Fibroblast of lung (primary cell): ENCODE results near the gene GMPR2. TPM values are rescaled to one million over a fixed set of nuclear protein-coding genes. Genes with fewer than 3 reads are reported as not detected.

ENCODE experiments used
- DNase-seq, 2 donors: peaks; one replicate each; pipeline versions ENCODE4 v3.0.0 to v3.0.0-alpha.2; 2010; ENCODE audit warnings: low read depth in 2 of 2
- H2AFZ ChIP-seq: 2 replicates; pipeline ENCODE4 v1.5.1; 2012; ENCODE audit warnings: low read length, control low read depth, inconsistent platforms
- H3K27ac ChIP-seq: 2 replicates; pipeline ENCODE4 v1.5.1; 2011; ENCODE audit warnings: low read length, control low read depth; ENCODE audit not compliant: insufficient read depth
- H3K27me3 ChIP-seq: 2 replicates; pipeline ENCODE4 v1.5.1; 2011; ENCODE audit warnings: mild to moderate bottlenecking, low read length; ENCODE audit not compliant: control insufficient read depth, insufficient read depth
- H3K36me3 ChIP-seq: 2 replicates; pipeline ENCODE4 v1.5.1; 2011; ENCODE audit warnings: low read length; ENCODE audit not compliant: control insufficient read depth, insufficient read depth
- H3K4me1 ChIP-seq: 2 replicates; pipeline ENCODE4 v1.5.1; 2011; ENCODE audit warnings: low read length; ENCODE audit not compliant: control insufficient read depth, insufficient read depth; ENCODE audit errors: extremely low read depth
- H3K4me2 ChIP-seq: 2 replicates; pipeline ENCODE4 v1.5.1; 2011; ENCODE audit warnings: low read length, control low read depth; ENCODE audit not compliant: insufficient read depth; ENCODE audit errors: extremely low read depth
- H3K4me3 ChIP-seq, 4 experiments: fragments of 200-600 bp in 1 of 4; sonication (generic) in 1 of 4; replicated peaks in 1 of 4; 2 replicates each; pipeline ENCODE4 v1.5.1; 2011 to 2016; ENCODE audit warnings: low read length in 4 of 4, low read depth in 3 of 4, mild to moderate bottlenecking in 3 of 4, control low read depth in 2 of 4, inconsistent platforms in 1 of 4, mixed read lengths in 1 of 4; ENCODE audit not compliant: insufficient read depth in 1 of 4; ENCODE audit errors: control extremely low read depth in 1 of 4
- H3K79me2 ChIP-seq: 2 replicates; pipeline ENCODE4 v1.5.1; 2012; ENCODE audit warnings: mild to moderate bottlenecking, low read length, inconsistent platforms; ENCODE audit not compliant: control insufficient read depth, insufficient read depth
- H3K9ac ChIP-seq: 2 replicates; pipeline ENCODE4 v1.5.1; 2011; ENCODE audit warnings: mild to moderate bottlenecking, low read length, control low read depth; ENCODE audit not compliant: insufficient read depth
- H3K9me3 ChIP-seq: 2 replicates; pipeline ENCODE4 v1.5.1; 2012; ENCODE audit warnings: low read depth, low read length; ENCODE audit not compliant: control insufficient read depth, insufficient read depth
- H4K20me1 ChIP-seq: 2 replicates; pipeline ENCODE4 v1.5.1; 2011; ENCODE audit warnings: low read length; ENCODE audit not compliant: control insufficient read depth, insufficient read depth; ENCODE audit errors: extremely low read depth
- EZH2 ChIP-seq: IDR thresholded peaks from 2 replicates; pipeline ENCODE4 v1.5.1; 2012; ENCODE audit warnings: low read length, control low read depth, mild to moderate bottlenecking; ENCODE audit errors: missing control alignments
- polyA plus RNA-seq, 2 donors: library from polyadenylated mRNA; depleted of rRNA in 1 of 2; stranded (reverse) in 1 of 2; unstranded in 1 of 2; fragments of >200 nt; gene quantifications; 2 replicates each; pipeline ENCODE4 v1.2.1, GENCODE V29; 2011 to 2012; ENCODE audit warnings: missing spikeins in 1 of 2
- total RNA-seq: library from RNA; depleted of rRNA; stranded (reverse); fragments of >200 nt; gene quantifications from 2 replicates; pipeline ENCODE4 v1.2.1, GENCODE V29; 2014
- TF ChIP-seq, protein P1 (sequence below), 2 donors: IDR thresholded peaks in 1 of 2; conservative IDR thresholded peaks in 1 of 2; 1 replicate in 1 of 2; 2 replicates in 1 of 2; pipeline ENCODE4 v1.5.1; 2011 to 2012; ENCODE audit warnings: low read length in 2 of 2, control low read depth in 1 of 2, inconsistent platforms in 1 of 2, low read depth in 1 of 2, mild to moderate bottlenecking in 1 of 2

Gene GMPR2
- total and polyA plus RNA-seq, 2 donors (not counting 1 experiment from before 2014, with no cell fraction given): 80.2 to 128 TPM

- no peaks in the 10 kb centered on the region for H3K36me3 ChIP-seq
- no peaks in the 10 kb centered on the region for H3K9me3 ChIP-seq
- TF ChIP-seq, protein P1, sequence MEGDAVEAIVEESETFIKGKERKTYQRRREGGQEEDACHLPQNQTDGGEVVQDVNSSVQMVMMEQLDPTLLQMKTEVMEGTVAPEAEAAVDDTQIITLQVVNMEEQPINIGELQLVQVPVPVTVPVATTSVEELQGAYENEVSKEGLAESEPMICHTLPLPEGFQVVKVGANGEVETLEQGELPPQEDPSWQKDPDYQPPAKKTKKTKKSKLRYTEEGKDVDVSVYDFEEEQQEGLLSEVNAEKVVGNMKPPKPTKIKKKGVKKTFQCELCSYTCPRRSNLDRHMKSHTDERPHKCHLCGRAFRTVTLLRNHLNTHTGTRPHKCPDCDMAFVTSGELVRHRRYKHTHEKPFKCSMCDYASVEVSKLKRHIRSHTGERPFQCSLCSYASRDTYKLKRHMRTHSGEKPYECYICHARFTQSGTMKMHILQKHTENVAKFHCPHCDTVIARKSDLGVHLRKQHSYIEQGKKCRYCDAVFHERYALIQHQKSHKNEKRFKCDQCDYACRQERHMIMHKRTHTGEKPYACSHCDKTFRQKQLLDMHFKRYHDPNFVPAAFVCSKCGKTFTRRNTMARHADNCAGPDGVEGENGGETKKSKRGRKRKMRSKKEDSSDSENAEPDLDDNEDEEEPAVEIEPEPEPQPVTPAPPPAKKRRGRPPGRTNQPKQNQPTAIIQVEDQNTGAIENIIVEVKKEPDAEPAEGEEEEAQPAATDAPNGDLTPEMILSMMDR (conservative IDR thresholded peaks at IDR 0.05 in 1 of 2, IDR thresholded peaks at IDR 0.05 in 1 of 2; ENCODE audit: low read depth in 1 of 2, low read length in 2 of 2): no peak
- no peak for TF ChIP-seq EZH2
- H3K4me2 ChIP-seq: no peak overlapping the region
- H3K9ac ChIP-seq: no peak overlapping the region
- no peaks in the 10 kb centered on the region for H4K20me1 ChIP-seq
- no peaks in the 10 kb centered on the region for H3K79me2 ChIP-seq
- no peak overlapping the region for H3K27ac ChIP-seq
- H3K4me1 ChIP-seq: no peaks in the 10 kb centered on the region
- H3K4me3 ChIP-seq: no peak overlapping the region
- no peak overlapping the region for H2AFZ ChIP-seq
- H3K27me3 ChIP-seq: no peaks in the 10 kb centered on the region
- no peak for DNase-seq
These were observed 45.7 kb downstream of the GMPR2 start for GRCh38 chr14:24278424-24278823.

GRCh38 chr14:24279301-24280186 is 46.8 kb downstream of the GMPR2 start:
- no peak for DNase-seq

DNA sequence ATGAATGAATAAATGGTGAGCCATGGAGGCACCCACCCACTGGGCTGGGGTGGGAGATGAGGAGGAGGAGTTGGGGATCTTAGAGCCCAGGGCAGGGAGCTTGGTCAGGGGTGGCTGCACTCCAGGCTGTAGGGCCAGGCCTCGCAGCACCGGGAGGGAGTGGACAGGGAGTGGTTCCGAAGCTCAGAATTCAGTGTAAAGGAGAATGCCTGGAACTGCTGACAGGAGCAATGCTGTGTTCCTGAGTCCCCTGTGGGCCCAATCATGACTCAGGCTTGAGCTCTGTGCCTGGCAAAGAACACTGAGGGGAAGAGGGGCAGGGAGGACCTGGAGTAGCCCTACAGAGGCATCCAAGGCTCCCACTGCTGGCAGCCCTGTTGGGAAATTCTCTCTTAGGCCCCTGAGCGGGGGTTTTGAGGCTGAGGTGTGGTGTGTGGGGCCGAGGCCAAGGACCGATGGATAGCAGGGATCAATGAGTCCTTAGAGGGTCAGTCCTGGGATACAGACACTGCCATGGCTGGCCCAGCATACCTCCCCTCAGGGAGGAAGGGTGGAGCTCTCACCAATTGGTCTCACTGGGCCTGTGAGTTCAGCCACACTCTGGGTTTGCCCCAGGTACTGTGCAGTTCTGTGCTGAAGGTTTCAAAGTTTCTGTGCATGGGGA is 48.2 kb downstream of the GMPR2 start:
- Histone ChIP-seq H2AFZ (no peak overlapping the region), H3K79me2 (no peaks in the 10 kb centered on the region), H3K36me3 (no peaks in the 10 kb centered on the region), H3K4me3 (no peak overlapping the region), H4K20me1 (no peaks in the 10 kb centered on the region), H3K4me1 (no peaks in the 10 kb centered on the region), H3K9me3 (no peaks in the 10 kb centered on the region), H3K4me2 (no peak overlapping the region), H3K9ac (no peak overlapping the region), H3K27ac (no peak overlapping the region), H3K27me3 (no peaks in the 10 kb centered on the region)
- TF ChIP-seq, protein P1 (conservative IDR thresholded peaks at IDR 0.05 in 1 of 2, IDR thresholded peaks at IDR 0.05 in 1 of 2; ENCODE audit: low read depth in 1 of 2, low read length in 2 of 2): no peak
- no peak for TF ChIP-seq EZH2
- no peak for DNase-seq

More at GRCh38 chr14:24279301-24280186, 46.8 kb downstream of the GMPR2 start:
- H4K20me1 ChIP-seq: no peaks in the 10 kb centered on the region
- no peaks in the 10 kb centered on the region for H3K4me1 ChIP-seq
- TF ChIP-seq, protein P1 (conservative IDR thresholded peaks at IDR 0.05 in 1 of 2, IDR thresholded peaks at IDR 0.05 in 1 of 2; ENCODE audit: low read depth in 1 of 2, low read length in 2 of 2): peak in 1 of 2 donors; percentile 7
- TF ChIP-seq EZH2: no peak
- H2AFZ ChIP-seq: no peak overlapping the region
- H3K4me3 ChIP-seq: no peak overlapping the region
- no peak overlapping the region for H3K4me2 ChIP-seq
- H3K79me2 ChIP-seq: no peaks in the 10 kb centered on the region
- no peaks in the 10 kb centered on the region for H3K27me3 ChIP-seq
- no peaks in the 10 kb centered on the region for H3K9me3 ChIP-seq
- no peak overlapping the region for H3K9ac ChIP-seq
- no peaks in the 10 kb centered on the region for H3K36me3 ChIP-seq
- H3K27ac ChIP-seq: no peak overlapping the region
